GM18517 (cell line): ENCODE measurements around the gene GIGYF1.
A peak's percentile ranks its signal among the peaks of the same experiment; 100 is the strongest.
"Not testable (repeated sequence)": the region's sequence is repeated elsewhere in the genome, so short reads cannot be mapped to it uniquely, and the experiment has no call there.

Experiments used
- ATAC-seq: cut with Tn5 transposase; IDR thresholded peaks from one replicate; pipeline ENCODE4 v1.9.1; 2021; ENCODE audit warnings: mild to moderate bottlenecking, moderate library complexity; ENCODE audit not compliant: unreplicated experiment

Gene GIGYF1, protein sequence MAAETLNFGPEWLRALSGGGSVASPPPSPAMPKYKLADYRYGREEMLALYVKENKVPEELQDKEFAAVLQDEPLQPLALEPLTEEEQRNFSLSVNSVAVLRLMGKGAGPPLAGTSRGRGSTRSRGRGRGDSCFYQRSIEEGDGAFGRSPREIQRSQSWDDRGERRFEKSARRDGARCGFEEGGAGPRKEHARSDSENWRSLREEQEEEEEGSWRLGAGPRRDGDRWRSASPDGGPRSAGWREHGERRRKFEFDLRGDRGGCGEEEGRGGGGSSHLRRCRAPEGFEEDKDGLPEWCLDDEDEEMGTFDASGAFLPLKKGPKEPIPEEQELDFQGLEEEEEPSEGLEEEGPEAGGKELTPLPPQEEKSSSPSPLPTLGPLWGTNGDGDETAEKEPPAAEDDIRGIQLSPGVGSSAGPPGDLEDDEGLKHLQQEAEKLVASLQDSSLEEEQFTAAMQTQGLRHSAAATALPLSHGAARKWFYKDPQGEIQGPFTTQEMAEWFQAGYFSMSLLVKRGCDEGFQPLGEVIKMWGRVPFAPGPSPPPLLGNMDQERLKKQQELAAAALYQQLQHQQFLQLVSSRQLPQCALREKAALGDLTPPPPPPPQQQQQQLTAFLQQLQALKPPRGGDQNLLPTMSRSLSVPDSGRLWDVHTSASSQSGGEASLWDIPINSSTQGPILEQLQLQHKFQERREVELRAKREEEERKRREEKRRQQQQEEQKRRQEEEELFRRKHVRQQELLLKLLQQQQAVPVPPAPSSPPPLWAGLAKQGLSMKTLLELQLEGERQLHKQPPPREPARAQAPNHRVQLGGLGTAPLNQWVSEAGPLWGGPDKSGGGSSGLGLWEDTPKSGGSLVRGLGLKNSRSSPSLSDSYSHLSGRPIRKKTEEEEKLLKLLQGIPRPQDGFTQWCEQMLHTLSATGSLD (N-terminal part only)

GRCh38 chr7:100694098-100694745 lies at the start of gene GIGYF1:
GIGYF1 (minus strand) TSS chr7:100694250; CDS start chr7:100688238, 6,012 bp downstream.
- ATAC-seq, result peak; percentile 46

GRCh38 chr7:100739934-100740333 lies 45.9 kb upstream of the GIGYF1 start:
- ATAC-seq, result no peak

DNA sequence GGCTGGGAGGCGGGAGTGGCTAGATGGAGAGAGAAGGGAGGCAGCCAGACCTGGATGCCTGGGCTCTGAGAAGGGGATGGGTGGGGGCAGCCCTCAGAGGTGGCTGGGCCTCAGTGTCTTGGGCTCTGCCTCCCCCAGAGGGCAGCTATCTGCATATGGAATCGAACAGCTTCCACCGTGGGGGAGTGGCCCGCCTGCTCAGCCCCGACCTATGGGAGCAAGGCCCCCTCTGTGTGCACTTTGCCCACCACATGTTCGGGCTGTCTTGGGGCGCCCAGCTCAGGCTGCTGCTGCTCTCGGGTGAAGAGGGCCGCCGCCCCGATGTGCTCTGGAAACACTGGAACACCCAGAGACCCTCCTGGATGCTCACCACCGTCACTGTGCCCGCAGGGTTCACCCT lies 42.6 kb upstream of the GIGYF1 start:
- ATAC-seq, result no peak

DNA sequence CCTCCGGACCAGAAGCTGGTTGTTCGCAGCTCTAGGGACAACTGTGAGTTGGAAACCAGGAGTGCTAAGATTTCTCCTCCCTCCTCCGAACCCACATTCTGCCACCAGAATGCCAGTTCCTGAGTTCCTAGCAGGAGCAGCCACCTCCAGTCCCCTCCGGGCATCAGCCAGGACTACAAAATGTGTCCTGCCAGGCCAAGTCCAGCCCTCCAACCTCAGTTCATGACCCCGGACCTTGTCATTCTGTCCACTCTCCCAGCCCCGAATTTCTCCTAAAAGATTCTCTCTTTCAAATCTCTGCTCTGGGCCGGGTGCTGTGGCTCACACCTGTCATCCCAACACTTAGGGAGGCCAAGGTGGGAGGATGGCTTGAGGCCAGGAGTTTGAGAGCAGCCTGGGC lies 41.7 kb upstream of the GIGYF1 start:
- no peak for ATAC-seq

GRCh38 chr7:100731937-100732636 lies 38.0 kb upstream of the GIGYF1 start:
- ATAC-seq, result no peak

DNA sequence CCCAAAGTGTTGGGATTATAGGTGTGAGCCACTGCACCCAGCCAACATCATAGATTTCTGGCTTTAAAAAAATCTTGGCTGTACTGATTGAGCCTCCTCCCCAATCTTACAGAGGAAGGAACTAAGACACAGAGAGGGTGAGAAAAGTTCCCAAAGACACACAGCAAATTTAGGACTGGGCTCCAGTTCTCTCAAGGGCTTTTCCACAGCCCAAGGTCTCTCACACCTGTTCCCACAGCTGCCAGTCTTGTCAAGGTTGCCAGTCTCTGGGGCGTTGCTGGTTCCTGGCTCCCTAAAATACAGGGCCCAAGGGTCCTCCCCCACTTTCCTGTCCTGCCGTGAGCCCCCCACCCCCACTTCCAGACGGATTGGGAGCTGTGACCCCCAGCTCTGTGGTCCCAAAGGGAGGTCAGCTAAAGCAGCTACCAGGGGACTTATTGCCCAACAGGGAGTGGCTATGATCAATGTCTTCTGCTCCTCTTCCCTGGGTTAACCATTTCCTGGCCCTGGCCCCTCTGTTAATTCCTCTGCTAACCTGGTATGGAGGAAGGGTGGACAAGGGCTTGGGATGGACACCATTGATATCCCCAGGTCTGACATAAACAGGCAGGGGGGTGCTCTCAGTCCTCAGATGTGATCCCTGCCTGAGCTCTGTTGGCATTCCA lies 36.2 kb upstream of the GIGYF1 start:
- no peak for ATAC-seq

GRCh38 chr7:100728196-100728595 lies 34.1 kb upstream of the GIGYF1 start:
- ATAC-seq, result no peak

- no peak for ATAC-seq
Measured at GRCh38 chr7:100726996-100727761, 33.1 kb upstream of the GIGYF1 start.

GRCh38 chr7:100724364-100724763 lies 30.3 kb upstream of the GIGYF1 start:
- not testable (repeated sequence) for ATAC-seq

DNA sequence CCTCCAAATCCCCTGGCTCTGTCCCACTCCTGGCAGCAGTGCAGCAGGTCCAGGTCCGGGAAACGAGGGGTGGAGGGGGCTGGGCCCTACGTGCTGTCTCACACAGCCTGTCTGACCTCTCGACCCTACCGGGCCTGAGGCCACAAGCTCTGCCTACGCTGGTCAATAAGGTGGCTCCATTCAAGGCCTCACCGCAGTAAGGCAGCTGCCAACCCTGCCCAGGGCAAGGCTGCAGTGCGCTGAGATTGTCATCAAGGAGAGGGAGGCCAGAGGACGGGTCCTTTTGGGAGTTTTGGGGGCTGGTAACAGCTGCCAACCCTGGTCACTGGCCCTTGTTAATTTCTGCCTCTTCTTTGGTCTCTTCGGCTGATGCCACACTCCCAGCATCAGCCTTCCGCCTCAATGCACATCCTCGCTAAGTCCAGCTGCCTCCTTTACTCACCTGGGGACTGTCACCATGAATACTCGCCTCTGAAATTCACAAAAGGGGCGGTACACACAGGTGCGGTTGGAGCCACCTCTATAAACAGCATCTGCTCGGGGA lies 29.8 kb upstream of the GIGYF1 start:
- ATAC-seq, result no peak

- ATAC-seq, result no peak
Measured at GRCh38 chr7:100722480-100723212, 28.6 kb upstream of the GIGYF1 start.

DNA sequence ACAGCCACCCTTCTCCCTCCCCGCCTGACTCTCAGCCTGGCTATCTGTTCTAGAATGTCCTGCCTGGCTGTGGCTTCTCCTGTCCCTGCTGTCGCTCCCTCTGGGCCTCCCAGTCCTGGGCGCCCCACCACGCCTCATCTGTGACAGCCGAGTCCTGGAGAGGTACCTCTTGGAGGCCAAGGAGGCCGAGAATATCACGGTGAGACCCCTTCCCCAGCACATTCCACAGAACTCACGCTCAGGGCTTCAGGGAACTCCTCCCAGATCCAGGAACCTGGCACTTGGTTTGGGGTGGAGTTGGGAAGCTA lies 27.4 kb upstream of the GIGYF1 start:
- ATAC-seq, result no peak

DNA sequence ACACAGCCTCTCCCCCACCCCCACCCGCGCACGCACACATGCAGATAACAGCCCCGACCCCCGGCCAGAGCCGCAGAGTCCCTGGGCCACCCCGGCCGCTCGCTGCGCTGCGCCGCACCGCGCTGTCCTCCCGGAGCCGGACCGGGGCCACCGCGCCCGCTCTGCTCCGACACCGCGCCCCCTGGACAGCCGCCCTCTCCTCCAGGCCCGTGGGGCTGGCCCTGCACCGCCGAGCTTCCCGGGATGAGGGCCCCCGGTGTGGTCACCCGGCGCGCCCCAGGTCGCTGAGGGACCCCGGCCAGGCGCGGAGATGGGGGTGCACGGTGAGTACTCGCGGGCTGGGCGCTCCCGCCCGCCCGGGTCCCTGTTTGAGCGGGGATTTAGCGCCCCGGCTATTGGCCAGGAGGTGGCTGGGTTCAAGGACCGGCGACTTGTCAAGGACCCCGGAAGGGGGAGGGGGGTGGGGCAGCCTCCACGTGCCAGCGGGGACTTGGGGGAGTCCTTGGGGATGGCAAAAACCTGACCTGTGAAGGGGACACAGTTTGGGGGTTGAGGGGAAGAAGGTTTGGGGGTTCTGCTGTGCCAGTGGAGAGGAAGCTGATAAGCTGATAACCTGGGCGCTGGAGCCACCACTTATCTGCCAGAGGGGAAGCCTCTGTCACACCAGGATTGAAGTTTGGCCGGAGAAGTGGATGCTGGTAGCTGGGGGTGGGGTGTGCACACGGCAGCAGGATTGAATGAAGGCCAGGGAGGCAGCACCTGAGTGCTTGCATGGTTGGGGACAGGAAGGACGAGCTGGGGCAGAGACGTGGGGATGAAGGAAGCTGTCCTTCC lies 26.8 kb upstream of the GIGYF1 start:
- no peak for ATAC-seq

GRCh38 chr7:100720279-100720670 lies 26.2 kb upstream of the GIGYF1 start, which contains the start of gene EPO:
EPO (plus strand) TSS chr7:100720468; CDS start chr7:100720981, 513 bp downstream.
- no peak for ATAC-seq

DNA sequence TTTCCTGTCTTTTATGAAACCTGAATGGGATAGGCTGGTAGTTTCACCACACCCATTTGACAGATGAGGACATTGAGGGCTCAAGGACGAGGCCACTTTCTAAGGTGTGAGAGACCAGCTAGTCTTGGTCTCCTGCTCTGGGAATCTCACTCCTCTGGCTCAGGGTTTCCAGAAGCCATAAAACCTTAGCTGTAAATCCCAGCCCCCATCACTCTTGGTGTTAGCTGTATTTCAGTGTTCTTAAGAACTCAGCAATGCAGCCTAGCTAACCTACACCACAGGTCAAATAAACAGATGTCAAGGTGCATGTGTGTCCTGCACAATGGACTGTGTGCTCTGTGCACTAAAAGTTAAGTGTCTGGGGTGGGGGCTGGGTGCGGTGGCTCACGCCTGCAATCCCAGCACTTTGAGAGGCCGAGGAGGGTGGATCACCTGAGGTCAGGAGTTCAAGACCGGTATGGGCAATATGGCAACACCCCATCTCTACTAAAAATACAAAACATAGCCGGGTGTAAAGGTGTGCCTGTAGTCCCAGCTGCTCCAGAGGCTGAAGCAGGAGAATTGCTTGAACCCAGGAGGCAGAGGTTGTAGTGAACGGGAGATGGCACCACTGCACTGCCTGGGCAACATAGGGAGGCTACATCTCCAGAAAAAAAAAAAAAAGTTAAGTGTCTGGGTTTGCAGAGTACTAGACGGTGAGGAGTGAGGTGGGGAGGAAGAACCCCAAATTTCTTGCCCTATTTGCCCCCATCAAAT lies 25.7 kb upstream of the GIGYF1 start:
- no peak for ATAC-seq

DNA sequence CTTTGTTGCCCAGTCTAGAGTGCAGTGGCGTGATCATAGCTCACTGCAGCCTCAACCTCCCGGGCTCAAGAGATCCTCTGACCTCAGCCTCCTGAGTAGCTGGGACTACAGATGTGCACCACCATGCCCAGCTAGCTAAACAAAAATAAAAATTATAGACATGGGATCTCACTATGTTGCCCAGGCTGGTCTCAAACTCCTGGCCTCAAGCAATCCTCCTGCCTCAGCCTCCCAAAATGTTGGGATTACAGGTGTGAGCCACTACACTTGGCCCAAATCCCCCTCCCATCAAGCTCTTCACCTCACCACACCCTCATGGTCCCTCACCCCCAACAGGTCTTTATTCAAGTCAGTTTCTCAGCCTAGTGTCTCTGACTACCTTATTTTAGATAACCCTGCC lies 23.0 kb upstream of the GIGYF1 start:
- not testable (repeated sequence) for ATAC-seq

GRCh38 chr7:100714725-100715124 lies 20.7 kb upstream of the GIGYF1 start:
- ATAC-seq, result no peak
